Mesothelial cell of epicardium (in vitro differentiated cells): Measurements from ENCODE around the gene FAM107B. TPM values are rescaled to one million over a fixed set of nuclear protein-coding genes. Genes with fewer than 3 reads are reported as not detected.

Source experiments
- DNase-seq, 2 experiments: peaks; one replicate each; pipeline ENCODE4 v3.0.0; 2021; ENCODE audit warnings: low spot score in 2 of 2; ENCODE audit not compliant: unreplicated experiment in 2 of 2
- H3K27ac Mint-ChIP-seq: 2 replicates; pipeline ENCODE4 v1.8.0; 2021; ENCODE audit warnings: mixed read lengths
- H3K27me3 Mint-ChIP-seq: 2 replicates; pipeline ENCODE4 v1.8.0; 2021; ENCODE audit warnings: low read depth, mixed read lengths
- H3K36me3 Mint-ChIP-seq: 2 replicates; pipeline ENCODE4 v1.8.0; 2021; ENCODE audit warnings: mixed read lengths
- H3K4me1 Mint-ChIP-seq: 2 replicates; pipeline ENCODE4 v1.8.0; 2021; ENCODE audit warnings: mixed read lengths
- H3K4me3 Mint-ChIP-seq: 2 replicates; pipeline ENCODE4 v1.8.0; 2021; ENCODE audit warnings: mild to moderate bottlenecking, moderate library complexity, mixed read lengths
- H3K9me3 Mint-ChIP-seq: 2 replicates; pipeline ENCODE4 v1.8.0; 2021; ENCODE audit warnings: mixed read lengths
- total RNA-seq: library from RNA; stranded (reverse); gene quantifications from 3 replicates; pipeline ENCODE4 v1.2.1, GENCODE V29; 2021
- TF ChIP-seq, protein P1 (sequence below): fragments of 200-600 bp; sonication (generic); IDR thresholded peaks from one replicate; pipeline ENCODE4 v1.5.0; 2021; ENCODE audit warnings: antibody characterized with exemption; ENCODE audit not compliant: unreplicated experiment

The FAM107B gene
- total RNA-seq, 1 donor from 2014 or later, result 23.5 TPM

DNA sequence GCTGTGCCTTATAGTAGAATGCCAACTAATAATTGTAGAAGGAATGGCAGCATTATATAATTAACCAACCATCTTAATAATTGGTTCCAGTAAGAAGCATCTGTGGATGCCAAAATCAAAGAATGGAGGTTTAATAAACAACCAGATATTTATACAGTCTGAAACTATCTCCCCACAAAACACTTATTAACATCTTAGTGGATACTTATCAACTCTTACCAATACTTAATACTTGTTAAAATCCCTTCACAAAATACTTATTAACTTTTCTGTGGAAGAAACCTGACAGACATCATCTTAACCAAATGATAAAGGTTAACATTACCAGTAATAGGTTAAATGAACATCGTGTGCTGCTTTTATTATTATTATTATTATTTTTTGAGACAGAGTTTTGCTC, 29.1 kb upstream of the FAM107B start:
- TF ChIP-seq, protein P1, sequence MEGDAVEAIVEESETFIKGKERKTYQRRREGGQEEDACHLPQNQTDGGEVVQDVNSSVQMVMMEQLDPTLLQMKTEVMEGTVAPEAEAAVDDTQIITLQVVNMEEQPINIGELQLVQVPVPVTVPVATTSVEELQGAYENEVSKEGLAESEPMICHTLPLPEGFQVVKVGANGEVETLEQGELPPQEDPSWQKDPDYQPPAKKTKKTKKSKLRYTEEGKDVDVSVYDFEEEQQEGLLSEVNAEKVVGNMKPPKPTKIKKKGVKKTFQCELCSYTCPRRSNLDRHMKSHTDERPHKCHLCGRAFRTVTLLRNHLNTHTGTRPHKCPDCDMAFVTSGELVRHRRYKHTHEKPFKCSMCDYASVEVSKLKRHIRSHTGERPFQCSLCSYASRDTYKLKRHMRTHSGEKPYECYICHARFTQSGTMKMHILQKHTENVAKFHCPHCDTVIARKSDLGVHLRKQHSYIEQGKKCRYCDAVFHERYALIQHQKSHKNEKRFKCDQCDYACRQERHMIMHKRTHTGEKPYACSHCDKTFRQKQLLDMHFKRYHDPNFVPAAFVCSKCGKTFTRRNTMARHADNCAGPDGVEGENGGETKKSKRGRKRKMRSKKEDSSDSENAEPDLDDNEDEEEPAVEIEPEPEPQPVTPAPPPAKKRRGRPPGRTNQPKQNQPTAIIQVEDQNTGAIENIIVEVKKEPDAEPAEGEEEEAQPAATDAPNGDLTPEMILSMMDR, result no peak

DNA sequence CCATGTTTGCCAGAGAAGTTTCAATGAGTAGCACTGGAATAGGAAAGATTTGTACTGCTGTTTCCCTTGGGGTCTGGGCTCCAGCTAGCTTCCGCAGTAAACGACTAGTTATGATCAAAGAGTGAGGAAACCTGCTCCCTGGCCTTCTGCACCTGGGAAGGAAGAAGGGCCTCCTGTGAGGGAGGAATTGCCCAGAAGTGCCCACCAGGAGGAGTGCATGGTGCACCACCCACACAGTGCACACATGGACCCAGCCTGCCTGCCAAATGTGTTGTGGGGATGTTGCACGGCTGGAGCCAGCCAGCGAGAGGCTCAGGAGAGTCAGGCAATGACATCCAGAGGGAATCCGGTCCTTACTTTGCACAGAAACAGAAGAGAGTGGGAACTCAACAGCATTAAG, 27.0 kb upstream of the FAM107B start:
- Mint-ChIP-seq H3K27me3 (peaks cover 37% of the 10 kb centered on the region), H3K27ac (no peak overlapping the region), H3K4me3 (no peak overlapping the region), H3K4me1 (no peaks in the 10 kb centered on the region), H3K36me3 (no peaks in the 10 kb centered on the region), H3K9me3 (peaks cover 9% of the 10 kb centered on the region)
- TF ChIP-seq, protein P1, result no peak
- no peak for DNase-seq

More for the DNA sequence above, 29.1 kb upstream of the FAM107B start:
- H3K36me3 Mint-ChIP-seq, result no peaks in the 10 kb centered on the region
- no peak for DNase-seq
- H3K27me3 Mint-ChIP-seq, result peaks cover 34% of the 10 kb centered on the region
- no peaks in the 10 kb centered on the region for H3K4me1 Mint-ChIP-seq
- H3K9me3 Mint-ChIP-seq, result peaks cover 9% of the 10 kb centered on the region
- no peak overlapping the region for H3K4me3 Mint-ChIP-seq
- H3K27ac Mint-ChIP-seq, result no peak overlapping the region

DNA sequence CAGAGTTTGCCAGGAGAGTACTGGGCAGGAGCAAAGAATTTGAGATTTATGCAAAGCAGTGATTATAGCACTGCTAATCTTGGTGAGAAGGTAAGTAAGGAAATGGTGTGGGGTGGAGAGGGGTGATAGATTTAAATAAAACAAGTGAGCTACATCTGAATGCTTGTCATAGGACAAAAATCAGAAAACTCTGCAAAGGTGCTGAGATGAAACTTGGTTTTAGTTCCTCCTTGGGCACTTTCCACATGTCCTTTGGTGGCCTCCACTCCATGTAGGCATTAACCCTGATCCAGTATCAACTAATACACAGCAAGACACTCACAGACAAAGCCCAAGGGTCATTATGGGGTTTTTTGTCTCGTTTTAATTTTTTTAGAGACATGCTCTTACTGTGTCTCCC, 25.7 kb upstream of the FAM107B start:
- TF ChIP-seq, protein P1, result no peak
- Mint-ChIP-seq H3K4me1 (no peaks in the 10 kb centered on the region), H3K4me3 (no peak overlapping the region), H3K27ac (no peak overlapping the region), H3K27me3 (peaks cover 35% of the 10 kb centered on the region), H3K36me3 (no peaks in the 10 kb centered on the region), H3K9me3 (peaks cover 9% of the 10 kb centered on the region)
- no peak for DNase-seq

DNA sequence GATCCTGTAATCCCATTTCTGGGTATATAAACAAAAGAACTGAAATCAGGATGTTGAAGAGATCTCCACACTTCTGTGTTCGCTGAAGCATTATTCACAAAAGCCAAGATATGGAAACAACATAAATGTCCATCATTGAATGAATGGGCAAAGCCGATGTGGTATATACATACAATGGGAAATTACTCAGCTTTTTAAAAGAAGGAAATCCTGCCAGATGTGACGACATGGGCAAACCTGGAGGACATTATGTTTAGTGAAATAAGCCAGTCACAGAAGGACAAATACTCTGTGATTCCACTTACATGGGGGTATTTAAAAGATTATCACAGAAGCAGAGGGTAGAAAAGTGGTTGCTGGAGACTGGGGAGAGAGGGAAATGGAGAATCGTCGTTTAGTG, 23.9 kb upstream of the FAM107B start:
- no peak overlapping the region for H3K27ac Mint-ChIP-seq
- no peaks in the 10 kb centered on the region for H3K4me1 Mint-ChIP-seq
- peaks cover 35% of the 10 kb centered on the region for H3K27me3 Mint-ChIP-seq
- H3K9me3 Mint-ChIP-seq, result peaks cover 6% of the 10 kb centered on the region
- DNase-seq, result no peak
- H3K36me3 Mint-ChIP-seq, result no peaks in the 10 kb centered on the region
- TF ChIP-seq, protein P1, result no peak
- H3K4me3 Mint-ChIP-seq, result no peak overlapping the region

DNA sequence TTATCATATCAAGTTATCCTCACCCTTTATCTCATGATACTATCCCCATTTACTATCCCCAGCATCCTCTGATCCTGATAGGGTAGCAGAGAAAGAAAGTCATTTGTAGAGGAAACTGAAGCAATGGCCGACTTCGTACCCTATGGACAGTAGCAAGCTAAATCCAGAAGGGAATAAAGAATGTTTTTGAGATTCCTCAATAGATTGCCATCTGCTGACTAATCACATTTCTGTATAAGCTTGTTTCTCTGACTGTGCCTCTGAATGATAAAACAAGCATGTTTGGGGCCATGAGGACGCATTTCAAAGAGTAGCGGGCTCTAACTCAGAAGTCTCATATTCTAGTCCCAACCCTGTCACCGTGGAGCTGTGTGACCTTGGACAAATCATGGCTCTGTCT, 13.2 kb upstream of the FAM107B start:
- no peak for DNase-seq
- no peaks in the 10 kb centered on the region for H3K36me3 Mint-ChIP-seq
- no peaks in the 10 kb centered on the region for H3K4me1 Mint-ChIP-seq
- H3K27me3 Mint-ChIP-seq, result peaks cover 2% of the 10 kb centered on the region
- TF ChIP-seq, protein P1, result no peak
- H3K27ac Mint-ChIP-seq, result no peak overlapping the region
- H3K4me3 Mint-ChIP-seq, result no peak overlapping the region
- H3K9me3 Mint-ChIP-seq, result peaks cover 8% of the 10 kb centered on the region

DNA sequence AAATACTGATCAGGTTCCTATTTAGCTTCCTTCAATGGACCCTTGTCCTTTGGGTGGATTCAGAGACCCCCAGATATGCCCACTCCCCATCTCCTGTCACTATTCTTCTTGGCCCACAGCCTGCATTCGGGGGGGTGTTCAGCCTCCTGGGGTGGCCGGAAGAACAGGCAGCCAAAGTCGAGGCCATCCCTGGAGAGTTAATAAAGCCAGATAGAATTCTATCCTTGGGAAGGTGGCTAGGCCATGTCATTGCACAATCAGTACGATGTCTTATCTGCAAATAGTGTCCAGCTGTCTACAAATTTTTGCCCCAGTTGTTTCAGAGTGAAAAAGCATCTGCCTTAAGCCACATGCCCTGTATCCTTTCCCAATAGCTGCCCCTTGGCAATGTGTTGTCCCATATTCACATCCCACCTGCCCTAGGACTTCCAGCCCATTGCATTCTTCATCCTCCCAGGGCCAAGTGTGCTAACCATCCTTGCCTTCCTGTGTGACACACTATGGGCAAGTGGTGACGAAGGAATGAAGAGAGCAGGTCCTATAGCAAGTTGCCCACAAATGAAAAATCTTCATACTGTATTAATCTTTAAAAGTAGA, 9.9 kb upstream of the FAM107B start:
- Mint-ChIP-seq H3K4me1 (no peaks in the 10 kb centered on the region), H3K27ac (no peak overlapping the region), H3K27me3 (peaks cover 2% of the 10 kb centered on the region), H3K4me3 (no peak overlapping the region), H3K9me3 (peaks cover 8% of the 10 kb centered on the region), H3K36me3 (no peaks in the 10 kb centered on the region)
- no peak for DNase-seq
- TF ChIP-seq, protein P1, result no peak
